ENCODE data around the gene TAF11. TPM values are rescaled to one million over a fixed set of nuclear protein-coding genes. Genes with fewer than 3 reads are reported as not detected.

The TAF11 gene
- total and polyA plus RNA-seq, 7 donors: 17.4 to 71.8 (median 25.8) TPM

DNA sequence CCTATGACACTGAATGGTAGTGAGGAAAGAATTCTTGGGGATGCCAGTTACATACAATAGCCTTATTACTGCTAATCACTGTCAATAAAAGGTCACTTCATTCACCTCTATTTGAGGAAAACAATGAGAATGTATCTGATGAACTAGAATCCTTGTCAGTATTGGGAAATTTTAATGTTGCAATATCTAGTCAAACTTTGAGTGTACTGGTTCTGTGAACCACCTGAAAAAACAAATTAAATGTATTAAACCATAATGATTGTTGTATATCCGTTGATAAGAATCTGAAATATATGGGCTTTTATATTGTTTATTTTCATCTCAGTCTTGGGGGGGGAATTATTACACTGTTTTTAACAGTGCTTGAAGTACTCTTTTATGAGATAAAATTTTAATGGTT lies 10.6 kb downstream of the TAF11 start:
- WGBS, 3 donors: 84 to 91% (median 91%) methylated on average over 1 of the region's 1 CpG
- no peak overlapping the region for H3K27ac ChIP-seq
- DNase-seq (no peak), ATAC-seq (no peak)
- peaks cover 13 to 100% of the 10 kb centered on the region in 2 donors for H3K36me3 ChIP-seq (ENCODE audit: insufficient read depth in 1 of 2, low read depth in 1 of 2)
- TF ChIP-seq, protein P1, sequence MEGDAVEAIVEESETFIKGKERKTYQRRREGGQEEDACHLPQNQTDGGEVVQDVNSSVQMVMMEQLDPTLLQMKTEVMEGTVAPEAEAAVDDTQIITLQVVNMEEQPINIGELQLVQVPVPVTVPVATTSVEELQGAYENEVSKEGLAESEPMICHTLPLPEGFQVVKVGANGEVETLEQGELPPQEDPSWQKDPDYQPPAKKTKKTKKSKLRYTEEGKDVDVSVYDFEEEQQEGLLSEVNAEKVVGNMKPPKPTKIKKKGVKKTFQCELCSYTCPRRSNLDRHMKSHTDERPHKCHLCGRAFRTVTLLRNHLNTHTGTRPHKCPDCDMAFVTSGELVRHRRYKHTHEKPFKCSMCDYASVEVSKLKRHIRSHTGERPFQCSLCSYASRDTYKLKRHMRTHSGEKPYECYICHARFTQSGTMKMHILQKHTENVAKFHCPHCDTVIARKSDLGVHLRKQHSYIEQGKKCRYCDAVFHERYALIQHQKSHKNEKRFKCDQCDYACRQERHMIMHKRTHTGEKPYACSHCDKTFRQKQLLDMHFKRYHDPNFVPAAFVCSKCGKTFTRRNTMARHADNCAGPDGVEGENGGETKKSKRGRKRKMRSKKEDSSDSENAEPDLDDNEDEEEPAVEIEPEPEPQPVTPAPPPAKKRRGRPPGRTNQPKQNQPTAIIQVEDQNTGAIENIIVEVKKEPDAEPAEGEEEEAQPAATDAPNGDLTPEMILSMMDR (IDR thresholded peaks at IDR 0.05): no peak
- H3K4me3 ChIP-seq: no peak overlapping the region
- H3K27me3 ChIP-seq (ENCODE audit: insufficient read depth in 3 of 3, low read length in 2 of 3): no peaks in the 10 kb centered on the region
- intact Hi-C loops (cut with DNase I): no loop called here
- H3K4me1 ChIP-seq: no peaks in the 10 kb centered on the region
- no peaks in the 10 kb centered on the region for H3K9me3 ChIP-seq

DNA sequence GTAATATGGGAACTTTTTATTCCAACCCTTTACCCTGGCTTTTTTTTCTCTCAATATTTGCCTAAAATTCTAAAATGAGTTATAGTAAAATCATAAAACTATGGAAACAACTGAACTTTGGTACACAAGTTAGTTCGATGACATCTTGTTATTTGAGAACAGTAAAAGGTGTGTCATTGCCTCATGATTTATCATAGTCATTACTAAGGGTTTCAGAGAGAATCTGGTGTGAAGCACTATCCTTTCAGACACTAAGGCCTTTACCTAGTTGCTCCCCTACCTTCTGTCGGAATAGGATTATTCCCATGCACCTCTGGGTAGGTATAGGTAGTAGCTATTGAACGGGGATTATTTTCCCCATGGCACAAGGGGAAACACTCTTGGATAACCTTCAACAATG lies 11.4 kb downstream of the TAF11 start:
- WGBS, 3 donors: 84 to 96% (median 87%) methylated on average over 3 of the region's 3 CpGs
- Histone ChIP-seq H3K27me3 (ENCODE audit: insufficient read depth in 3 of 3, low read length in 2 of 3) (no peaks in the 10 kb centered on the region), H3K9me3 (no peaks in the 10 kb centered on the region), H3K4me1 (no peaks in the 10 kb centered on the region), H3K4me3 (no peak overlapping the region), H3K27ac (no peak overlapping the region), H3K36me3 (ENCODE audit: insufficient read depth in 1 of 2, low read depth in 1 of 2) (peaks cover 13 to 100% of the 10 kb centered on the region in 2 donors)
- intact Hi-C loops (cut with DNase I): no loop called here
- ATAC-seq: no peak
- no peak for DNase-seq
- TF ChIP-seq, protein P1 (IDR thresholded peaks at IDR 0.05): no peak

- Histone ChIP-seq H3K9me3 (no peaks in the 10 kb centered on the region), H3K4me3 (no peak overlapping the region), H3K27ac (no peak overlapping the region), H3K4me1 (no peaks in the 10 kb centered on the region), H3K36me3 (ENCODE audit: insufficient read depth in 1 of 2, low read depth in 1 of 2) (peaks cover 13 to 100% of the 10 kb centered on the region in 2 donors), H3K27me3 (ENCODE audit: insufficient read depth in 3 of 3, low read length in 2 of 3) (no peaks in the 10 kb centered on the region)
- ATAC-seq: no peak
- intact Hi-C loops (cut with DNase I): no loop called here
- no peak for DNase-seq
- TF ChIP-seq, protein P1 (IDR thresholded peaks at IDR 0.05): no peak
- WGBS, 3 donors: 79 to 89% (median 88%) methylated on average over 4 of the region's 4 CpGs
Measured at GRCh38 chr6:34875292-34876213, 12.3 kb downstream of the TAF11 start.

DNA sequence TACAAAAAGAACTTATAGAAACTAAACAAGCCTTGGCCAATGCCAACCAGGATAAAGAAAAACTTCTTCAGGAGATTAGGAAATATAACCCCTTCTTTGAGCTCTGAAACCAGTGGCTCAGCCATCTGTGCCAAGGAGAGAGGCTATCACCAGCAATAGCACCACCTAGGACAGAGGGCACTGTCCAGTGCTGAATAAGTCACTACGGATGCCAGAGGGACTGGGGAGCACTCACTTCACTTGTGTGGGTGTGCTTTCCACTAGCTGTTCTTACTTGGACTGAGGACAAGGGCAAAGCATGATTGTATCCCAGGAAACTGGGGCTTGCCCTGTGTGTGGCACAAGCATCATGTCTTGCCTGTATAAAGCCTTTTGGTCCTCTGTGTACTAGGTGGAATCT lies 15.5 kb downstream of the TAF11 start:
- H3K4me1 ChIP-seq: no peaks in the 10 kb centered on the region
- H3K27ac ChIP-seq: no peak overlapping the region
- peaks cover 8 to 98% of the 10 kb centered on the region in 2 donors for H3K36me3 ChIP-seq (ENCODE audit: insufficient read depth in 1 of 2, low read depth in 1 of 2)
- no peak overlapping the region for H3K4me3 ChIP-seq
- no peaks in the 10 kb centered on the region for H3K27me3 ChIP-seq (ENCODE audit: insufficient read depth in 3 of 3, low read length in 2 of 3)
- TF ChIP-seq, protein P1 (IDR thresholded peaks at IDR 0.05): no peak
- DNase-seq: no peak
- 42 to 48% (median 46%) methylated on average over 1 of the region's 1 CpG for WGBS, 3 donors
- no peaks in the 10 kb centered on the region for H3K9me3 ChIP-seq
- intact Hi-C loops (cut with DNase I): no loop called here
- ATAC-seq: no peak
